Measurements from ENCODE around the gene USF3. TPM values are rescaled to one million over a fixed set of nuclear protein-coding genes. Genes with fewer than 3 reads are reported as not detected.

The USF3 gene
- total and polyA plus RNA-seq, 2 experiments from 2014 or later, result 10.1 to 23.5 TPM

GRCh38 chr3:113628316-113628715 lies 68.1 kb downstream of the USF3 start:
- H3K4me3 ChIP-seq, result no peak overlapping the region
- H3K36me3 Mint-ChIP-seq (ENCODE audit: low read depth), result no peaks in the 10 kb centered on the region
- no peak overlapping the region for H3K4me2 ChIP-seq
- peaks cover 3% of the 10 kb centered on the region; the same call in 1 of the 2 replicates for H3K27me3 ChIP-seq (ENCODE audit: insufficient read depth)
- ATAC-seq, result no peak
- no peaks in the 10 kb centered on the region for H3F3A ChIP-seq (replicated peaks; ENCODE audit: low read depth)
- no peak overlapping the region for H2AFZ ChIP-seq
- H3K9me3 Mint-ChIP-seq, result no peaks in the 10 kb centered on the region
- no peaks in the 10 kb centered on the region for H3K9me2 ChIP-seq (ENCODE audit: insufficient read depth)
- H3K36me3 ChIP-seq (ENCODE audit: insufficient read depth), result no peaks in the 10 kb centered on the region
- H3K27ac ChIP-seq (ENCODE audit: low read depth), result no peak overlapping the region
- H3K4me3 Mint-ChIP-seq, result no peak overlapping the region
- no peaks in the 10 kb centered on the region for H3K4me1 ChIP-seq (ENCODE audit: insufficient read depth)
- no peaks in the 10 kb centered on the region for H4K20me1 ChIP-seq (replicated peaks; ENCODE audit: insufficient read depth)
- H3K79me2 ChIP-seq (replicated peaks; ENCODE audit: insufficient read depth), result no peaks in the 10 kb centered on the region
- TF ChIP-seq JUNB (IDR thresholded peaks at IDR 0.05; ENCODE audit: unreplicated experiment) (no peak), STAT1 (IDR thresholded peaks at IDR 0.05; ENCODE audit: unreplicated experiment) (no peak), CTCF (conservative IDR thresholded peaks at IDR 0.05; ENCODE audit: low read depth in 2 of 2) (no peak), EZH2phosphoT487 (IDR thresholded peaks at IDR 0.05; ENCODE audit: unreplicated experiment) (no peak), EZH2 (IDR thresholded peaks at IDR 0.05; ENCODE audit: low read depth, unreplicated experiment) (no peak), NANOG (IDR thresholded peaks at IDR 0.05; ENCODE audit: borderline replicate concordance) (no peak), ETS1 (IDR thresholded peaks at IDR 0.05) (no peak), ZNF114 (CRISPR knock-in tag; IDR thresholded peaks at IDR 0.05) (no peak), ZNF462 (CRISPR knock-in tag; IDR thresholded peaks at IDR 0.05) (no peak), ZNF331 (CRISPR knock-in tag; IDR thresholded peaks at IDR 0.05; ENCODE audit: low read depth) (no peak), POLR2AphosphoS5 (IDR thresholded peaks at IDR 0.05; ENCODE audit: low read depth) (no peak), CREB1 (CRISPR knock-in tag; IDR thresholded peaks at IDR 0.05; ENCODE audit: low read depth) (no peak)
- TF ChIP-seq, protein P1, sequence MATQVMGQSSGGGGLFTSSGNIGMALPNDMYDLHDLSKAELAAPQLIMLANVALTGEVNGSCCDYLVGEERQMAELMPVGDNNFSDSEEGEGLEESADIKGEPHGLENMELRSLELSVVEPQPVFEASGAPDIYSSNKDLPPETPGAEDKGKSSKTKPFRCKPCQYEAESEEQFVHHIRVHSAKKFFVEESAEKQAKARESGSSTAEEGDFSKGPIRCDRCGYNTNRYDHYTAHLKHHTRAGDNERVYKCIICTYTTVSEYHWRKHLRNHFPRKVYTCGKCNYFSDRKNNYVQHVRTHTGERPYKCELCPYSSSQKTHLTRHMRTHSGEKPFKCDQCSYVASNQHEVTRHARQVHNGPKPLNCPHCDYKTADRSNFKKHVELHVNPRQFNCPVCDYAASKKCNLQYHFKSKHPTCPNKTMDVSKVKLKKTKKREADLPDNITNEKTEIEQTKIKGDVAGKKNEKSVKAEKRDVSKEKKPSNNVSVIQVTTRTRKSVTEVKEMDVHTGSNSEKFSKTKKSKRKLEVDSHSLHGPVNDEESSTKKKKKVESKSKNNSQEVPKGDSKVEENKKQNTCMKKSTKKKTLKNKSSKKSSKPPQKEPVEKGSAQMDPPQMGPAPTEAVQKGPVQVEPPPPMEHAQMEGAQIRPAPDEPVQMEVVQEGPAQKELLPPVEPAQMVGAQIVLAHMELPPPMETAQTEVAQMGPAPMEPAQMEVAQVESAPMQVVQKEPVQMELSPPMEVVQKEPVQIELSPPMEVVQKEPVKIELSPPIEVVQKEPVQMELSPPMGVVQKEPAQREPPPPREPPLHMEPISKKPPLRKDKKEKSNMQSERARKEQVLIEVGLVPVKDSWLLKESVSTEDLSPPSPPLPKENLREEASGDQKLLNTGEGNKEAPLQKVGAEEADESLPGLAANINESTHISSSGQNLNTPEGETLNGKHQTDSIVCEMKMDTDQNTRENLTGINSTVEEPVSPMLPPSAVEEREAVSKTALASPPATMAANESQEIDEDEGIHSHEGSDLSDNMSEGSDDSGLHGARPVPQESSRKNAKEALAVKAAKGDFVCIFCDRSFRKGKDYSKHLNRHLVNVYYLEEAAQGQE (IDR thresholded peaks at IDR 0.05; ENCODE audit: unreplicated experiment), result no peak
- H3K27me3 Mint-ChIP-seq (ENCODE audit: insufficient read depth, low read depth, poor library complexity), result peaks cover 7% of the 10 kb centered on the region
- DNase-seq (ENCODE audit: low spot score), result no peak
- H3K4me1 Mint-ChIP-seq, result peaks cover 7% of the 10 kb centered on the region; the same call in 2 of the 3 replicates
- no peak overlapping the region for H3K27ac Mint-ChIP-seq
